DMS53 (cell line): ENCODE data around the gene SGSH.
"Not testable (repeated sequence)": the region's sequence is repeated elsewhere in the genome, so short reads cannot be mapped to it uniquely, and the experiment has no call there.

Experiments used
- DNase-seq: peaks from one replicate; lab custom pipeline; 2025; lab: John Stamatoyannopoulos, UW

SGSH gene

DNA sequence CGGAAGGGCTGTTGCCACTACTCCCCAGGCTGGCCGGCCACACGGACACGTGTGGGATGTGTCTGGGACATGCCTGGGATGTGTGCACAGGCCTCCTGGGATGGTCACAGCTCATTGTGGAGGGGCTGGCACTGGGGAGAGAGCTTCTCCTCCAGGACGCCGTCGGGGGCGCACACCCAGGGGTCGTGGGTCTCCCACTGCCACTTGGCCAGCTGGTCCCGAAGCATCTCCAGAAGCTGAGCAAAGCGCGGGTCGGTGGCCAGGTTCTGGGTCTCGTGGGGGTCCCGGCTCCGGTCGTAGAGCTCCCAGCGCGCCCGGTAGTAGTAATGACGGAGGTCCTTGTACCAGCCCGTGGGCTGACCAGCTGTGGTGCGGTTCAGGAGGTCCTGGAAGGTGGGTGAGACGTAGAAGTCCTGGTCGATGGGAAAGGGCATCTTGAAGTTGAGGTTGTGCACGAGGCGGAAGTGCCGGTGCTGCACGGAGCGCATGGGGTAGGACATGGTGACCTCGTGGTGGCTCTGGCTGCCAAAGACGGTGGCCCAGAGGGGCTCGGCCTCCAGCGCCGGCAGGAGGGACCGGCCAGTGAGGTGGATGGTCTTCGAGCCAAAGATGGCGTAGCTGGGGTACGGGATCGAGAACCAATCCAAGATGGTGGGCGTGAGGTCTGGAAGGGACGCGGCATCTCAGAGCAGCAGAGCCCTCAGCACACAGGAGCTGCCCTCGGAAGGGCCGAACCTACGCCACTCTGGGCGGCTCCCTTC lies 9.6 kb downstream of the SGSH start:
- no peak for DNase-seq

- DNase-seq = no peak
Measured at GRCh38 chr17:80209765-80210164, 10.4 kb downstream of the SGSH start.

DNA sequence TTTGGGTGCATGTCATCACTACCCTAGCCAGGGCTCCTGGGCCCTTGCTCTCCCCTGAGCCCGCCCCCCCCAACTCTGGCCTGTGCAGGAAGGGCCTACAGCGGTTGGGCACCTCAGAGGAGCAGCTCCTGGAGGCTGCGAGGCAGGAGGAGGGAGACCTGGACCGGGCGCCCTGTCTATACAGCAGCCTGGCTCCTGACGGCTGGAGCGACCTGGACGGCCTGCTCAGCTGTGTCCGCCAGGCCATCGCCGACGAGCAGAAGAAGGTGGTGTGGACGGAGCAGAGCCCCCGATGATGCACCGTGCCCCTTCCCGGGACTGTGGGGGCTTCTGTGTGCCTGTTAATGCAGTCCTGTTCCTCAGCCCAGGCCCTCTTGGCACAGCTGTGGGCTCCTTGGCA lies 12.1 kb downstream of the SGSH start:
- no peak for DNase-seq

DNA sequence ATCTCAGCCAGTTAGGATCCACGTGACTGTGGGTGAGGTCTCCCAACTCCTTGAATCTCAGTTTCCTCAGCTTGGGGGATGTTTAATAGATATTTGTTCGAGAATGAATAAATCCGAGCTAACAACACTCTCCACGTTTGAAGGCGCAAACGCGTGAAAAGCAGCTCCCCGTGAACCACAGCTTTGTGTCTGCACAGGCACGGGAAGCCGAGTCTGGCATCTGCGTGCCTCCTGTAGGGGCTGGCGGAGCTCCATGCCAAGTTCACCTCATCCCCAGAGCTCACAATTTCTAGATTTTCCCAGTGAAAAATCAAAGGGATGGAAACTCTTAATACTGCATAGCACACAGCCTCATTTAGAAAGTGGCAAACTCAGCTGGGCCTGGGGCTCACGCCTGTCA lies 14.3 kb downstream of the SGSH start:
- no peak for DNase-seq

GRCh38 chr17:80204626-80205468 lies 15.3 kb downstream of the SGSH start:
- DNase-seq = no peak

DNA sequence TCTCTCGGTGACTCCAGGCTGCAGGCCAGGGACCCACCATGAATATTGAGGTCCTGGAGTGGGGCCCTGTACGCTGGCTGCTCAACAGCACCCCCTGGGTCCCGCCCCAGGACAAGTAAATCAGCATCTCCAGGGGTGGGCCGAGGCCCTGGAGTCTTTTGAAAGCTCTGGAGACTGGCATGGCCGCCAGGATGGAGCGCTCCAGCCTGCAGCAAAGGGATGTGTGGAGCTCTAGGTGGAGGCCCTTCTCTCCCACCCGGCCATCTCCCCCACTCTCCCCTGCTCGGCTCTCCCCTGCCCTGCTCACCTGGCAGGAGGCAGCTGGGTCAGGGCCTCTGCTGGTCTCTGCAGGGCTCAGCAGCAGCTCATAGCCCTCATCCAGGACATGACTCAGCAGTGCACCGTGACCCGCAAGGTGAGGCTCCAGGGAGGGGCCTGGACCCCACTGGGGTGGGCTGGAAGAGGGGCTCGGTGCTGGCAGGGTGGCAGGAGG lies 16.6 kb downstream of the SGSH start:
- no peak for DNase-seq

DNA sequence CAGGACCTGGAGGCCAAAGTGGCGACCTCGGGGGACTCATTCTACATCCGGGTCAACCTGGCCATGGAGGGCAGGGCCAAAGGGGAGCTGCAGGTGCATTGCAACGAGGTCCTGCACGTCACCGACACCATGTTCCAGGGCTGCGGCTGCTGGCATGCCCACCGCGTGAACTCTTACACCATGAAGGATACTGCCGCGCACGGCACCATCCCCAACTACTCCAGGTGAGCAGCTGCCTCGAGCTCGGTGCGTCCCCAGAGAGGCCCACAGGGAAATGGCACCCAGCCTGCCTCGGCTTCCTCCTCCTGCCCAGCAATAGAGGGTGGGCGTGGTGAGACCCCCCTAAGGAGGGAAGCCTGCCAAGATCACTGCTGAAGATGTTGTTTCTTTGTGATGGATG lies 17.9 kb downstream of the SGSH start:
- DNase-seq = no peak

DNA sequence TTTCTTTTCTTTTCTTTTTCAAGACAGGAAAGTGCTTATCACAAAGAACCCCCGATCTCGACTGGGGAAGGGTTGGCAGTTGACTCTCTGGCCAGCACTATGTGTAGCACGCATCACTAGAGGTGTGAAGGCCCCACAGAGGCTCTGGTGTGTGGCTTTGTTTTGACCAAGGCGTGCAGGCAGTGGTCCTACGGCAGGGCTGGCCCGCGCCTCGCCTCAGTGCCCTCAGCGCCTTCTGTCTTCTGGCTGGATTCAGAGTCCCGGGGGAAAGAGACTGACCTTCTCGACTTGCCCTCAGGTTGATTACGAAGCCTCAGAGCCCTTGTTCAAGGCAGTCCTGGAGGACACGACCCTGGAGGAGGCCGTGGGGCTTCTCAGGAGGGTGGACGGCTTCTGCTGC lies 18.7 kb downstream of the SGSH start:
- no peak for DNase-seq

- not testable (repeated sequence) for DNase-seq
Measured at GRCh38 chr17:80199295-80199694, 20.8 kb downstream of the SGSH start.

GRCh38 chr17:80198144-80198661 lies 21.9 kb downstream of the SGSH start:
- DNase-seq = no peak

GRCh38 chr17:80196652-80197051 lies 23.5 kb downstream of the SGSH start:
- DNase-seq = no peak

DNA sequence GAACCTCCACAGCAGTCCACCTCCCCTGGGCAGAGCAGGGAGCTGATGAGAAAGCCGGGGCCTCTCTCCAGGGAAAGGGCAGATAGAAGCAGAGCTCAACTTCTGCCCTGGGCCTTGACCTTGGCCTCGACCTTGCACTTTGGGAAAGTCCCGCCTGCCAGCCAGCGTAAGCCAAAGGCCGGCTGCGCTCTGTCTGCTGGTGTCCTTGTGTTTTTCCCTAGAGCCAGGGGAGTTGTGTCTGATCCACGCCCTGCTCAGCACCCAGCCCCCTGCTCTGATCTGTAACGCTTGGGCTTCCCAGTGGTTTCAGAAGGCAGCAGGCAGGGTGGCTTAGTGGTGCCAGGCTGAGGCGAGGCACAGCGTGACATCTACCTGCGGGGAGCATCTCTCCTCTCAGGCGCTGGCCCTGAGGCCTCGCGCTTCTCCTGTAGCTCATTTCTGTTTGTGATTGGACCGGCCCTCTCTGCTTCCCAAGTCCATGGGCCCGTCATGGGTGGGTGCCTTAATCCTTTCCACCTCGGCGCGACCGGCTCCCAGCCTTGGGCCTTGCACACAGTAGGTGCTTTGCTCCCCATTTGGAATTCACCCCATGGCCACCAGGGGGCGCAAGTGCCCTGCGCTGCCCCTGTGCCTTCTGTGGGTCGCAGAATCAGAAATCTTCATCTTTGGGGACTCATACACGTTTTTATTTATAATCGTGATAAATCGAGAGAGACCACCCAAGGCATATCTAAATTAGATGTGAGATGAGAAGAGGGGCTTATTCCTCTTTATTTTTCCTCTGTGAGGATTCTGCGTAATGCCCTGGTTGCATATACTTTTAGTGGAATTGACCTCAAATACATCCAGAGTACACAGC lies 24.2 kb downstream of the SGSH start:
- DNase-seq = peak; percentile 57

- no peak for DNase-seq
Measured at GRCh38 chr17:80195141-80195540, 25.0 kb downstream of the SGSH start.

DNA sequence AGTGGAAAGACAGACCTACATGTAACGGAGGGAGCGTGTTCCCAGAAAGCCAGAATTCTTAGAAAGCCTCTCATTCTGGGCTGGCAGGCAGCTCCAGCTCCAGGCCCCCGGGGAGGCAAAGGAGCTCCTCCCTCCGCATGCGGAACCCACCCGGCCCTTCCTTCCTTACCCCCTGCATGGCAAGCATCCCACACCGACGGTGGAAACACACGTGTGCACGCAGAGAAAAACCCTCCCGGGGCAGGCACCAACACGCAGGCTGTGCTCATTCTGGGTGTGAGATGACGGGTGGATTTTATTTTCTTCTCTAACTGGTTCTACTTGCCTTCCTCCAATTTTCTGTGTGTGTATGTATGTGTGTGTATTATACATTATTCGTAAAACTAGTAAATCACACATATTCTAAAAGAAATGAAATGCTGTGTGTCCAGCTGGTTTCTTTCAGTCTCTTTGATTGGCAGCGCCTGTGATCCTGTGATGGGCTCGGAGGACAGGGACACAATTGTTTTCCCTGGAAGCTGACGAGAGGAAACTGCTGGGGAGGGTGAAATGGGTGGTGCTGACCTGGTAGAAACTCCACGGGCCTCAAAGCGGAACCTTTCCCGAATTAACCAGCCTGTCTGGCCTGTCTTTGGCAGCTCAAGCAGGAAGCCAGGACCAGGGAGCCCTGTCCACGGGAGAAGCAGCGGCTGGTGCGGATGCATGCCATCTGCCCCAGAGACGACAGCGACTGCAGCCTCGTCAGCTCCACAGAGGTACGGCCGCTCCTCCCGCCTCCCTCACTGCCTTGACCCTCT lies 28.1 kb downstream of the SGSH start:
- DNase-seq = no peak

DNA sequence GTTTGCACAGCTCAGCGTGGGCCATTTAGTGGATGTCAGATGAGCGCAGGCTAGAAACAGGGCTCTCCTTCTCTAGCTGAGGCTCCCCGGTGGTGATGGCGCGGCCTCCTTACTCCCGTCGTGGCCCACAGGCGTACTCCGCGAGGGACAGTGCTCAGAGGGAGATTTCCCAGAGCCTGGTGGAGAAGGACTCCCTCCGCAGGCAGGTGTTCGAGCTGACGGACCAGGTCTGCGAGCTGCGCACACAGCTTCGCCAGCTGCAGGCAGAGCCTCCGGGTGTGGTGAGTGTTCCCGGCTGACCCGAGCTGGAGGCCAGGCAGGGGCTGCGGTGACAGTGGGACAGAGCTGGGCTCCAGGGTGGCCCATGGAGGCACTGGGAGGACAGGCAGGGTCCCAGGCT lies 28.9 kb downstream of the SGSH start:
- DNase-seq = no peak

- DNase-seq = no peak
Measured at GRCh38 chr17:80190716-80191115, 29.4 kb downstream of the SGSH start.

GRCh38 chr17:80189611-80190010 lies 30.5 kb downstream of the SGSH start:
- no peak for DNase-seq

GRCh38 chr17:80187515-80187941 lies 32.6 kb downstream of the SGSH start:
- no peak for DNase-seq

GRCh38 chr17:80187090-80187489 lies 33.0 kb downstream of the SGSH start:
- no peak for DNase-seq

DNA sequence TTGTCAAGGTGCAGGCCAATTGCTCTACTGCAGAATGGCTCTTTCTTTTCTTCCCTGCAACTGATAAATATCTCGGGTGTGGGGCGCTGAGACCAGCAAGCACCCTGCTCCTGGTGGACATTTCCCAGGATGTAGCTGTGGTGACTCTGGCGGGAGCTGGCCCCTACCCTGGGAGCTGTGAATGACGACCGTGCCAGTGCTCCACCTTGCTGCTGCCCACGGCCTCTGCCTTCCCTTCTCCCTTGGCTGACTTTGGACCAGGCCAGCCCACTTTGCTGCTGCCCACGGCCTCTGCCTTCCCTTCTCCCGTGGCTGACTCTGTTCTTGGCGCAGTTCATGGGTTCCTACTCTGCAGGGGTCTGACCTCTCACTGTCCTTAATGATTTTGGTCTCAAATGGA lies 34.2 kb downstream of the SGSH start:
- DNase-seq = no peak

DNA sequence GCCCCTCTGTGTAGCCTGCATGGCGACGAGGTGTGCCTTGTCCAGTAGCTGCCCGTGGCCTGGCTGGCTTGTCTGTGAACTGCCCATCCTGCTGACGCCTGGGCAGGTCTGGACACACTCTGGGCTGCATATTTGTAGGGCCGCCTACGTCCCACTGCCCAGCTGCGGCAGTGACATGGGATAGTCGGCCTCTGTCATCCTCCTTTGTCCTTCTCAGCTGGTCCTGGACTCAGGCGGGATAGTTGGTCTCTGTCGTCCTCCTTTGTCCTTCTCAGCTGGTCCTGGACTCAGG lies 35.8 kb downstream of the SGSH start:
- no peak for DNase-seq
